Ovary (tissue), 10 donors: Measurements from ENCODE around the gene PMFBP1. TPM values are rescaled to one million over a fixed set of nuclear protein-coding genes. Genes with fewer than 3 reads are reported as not detected.

Experiments
- DNase-seq, 5 donors: peaks; one replicate each; pipeline ENCODE4 v3.0.0-alpha.2; 2019 to 2020
- H3K27ac ChIP-seq, 2 donors: fragments of 200-600 bp; one replicate each; pipeline versions ENCODE4 v1.5.1 to v1.8.0; 2019 to 2022
- H3K27me3 ChIP-seq: fragments of 200-600 bp; one replicate; pipeline ENCODE4 v1.8.0; 2022
- H3K36me3 ChIP-seq: fragments of 200-600 bp; sonication (generic); one replicate; pipeline ENCODE4 v1.5.1; 2019
- H3K4me1 ChIP-seq: one replicate; pipeline ENCODE4 v1.8.1; 2013; ENCODE audit warnings: mild to moderate bottlenecking, moderate library complexity; ENCODE audit not compliant: insufficient read depth
- H3K4me3 ChIP-seq: fragments of 200-600 bp; sonication (generic); one replicate; pipeline ENCODE4 v1.5.1; 2017
- H3K9me3 ChIP-seq, 2 donors: fragments of 200-600 bp in 1 of 2; sonication (generic) in 1 of 2; one replicate each; pipeline versions ENCODE4 v1.5.1 to v1.8.1; 2013 to 2019; ENCODE audit warnings: mild to moderate bottlenecking in 1 of 2, moderate library complexity in 1 of 2
- EP300 ChIP-seq: sonication (generic); formaldehyde crosslinking; IDR thresholded peaks from one replicate; pipeline ENCODE4 v1.6.1; 2017; ENCODE audit warnings: antibody characterized with exemption
- POLR2A ChIP-seq: fragments of 450-650 bp; IDR thresholded peaks from one replicate; pipeline ENCODE4 v1.6.1; 2017; ENCODE audit warnings: antibody characterized with exemption, mild to moderate bottlenecking, moderate library complexity
- WGBS, 3 donors: extraction: QIAGEN DNeasy Blood & Tissue Kit in 1 of 3; methylation state at CpG; one replicate each; pipeline versions ENCODE4 v1.1.5 to v1.1.7; 2013 to 2017; 5-methylcytosine and 5-hydroxymethylcytosine counted together
- intact Hi-C, 4 donors: fragments of 100-400 bp; cut with DNase I; formaldehyde crosslinking; loops; one replicate each; pipeline versions ENCODE4 v1.11.0 to v1.15.1; 2022 to 2023
- long read RNA-seq, 3 donors: library from polyadenylated mRNA in 2 of 3; unstranded in 2 of 3; transcript quantifications; one replicate each; pipeline ENCODE4 v2.0.0 and lab custom pipeline, GENCODE V29; 2021 to 2026
- polyA plus RNA-seq, 2 donors: library from polyadenylated mRNA; stranded (reverse); fragments of 200-250 nt in 1 of 2; fragments of 350-450 nt in 1 of 2; fragmentation: Illumina TruSeq in 1 of 2; extraction: RNeasy Lipid Tissue Mini Kit (QIAGEN cat#74804) in 1 of 2; gene quantifications; one replicate each; pipeline ENCODE4 v1.2.3, GENCODE V29; 2013 to 2014
- total RNA-seq, 7 donors: library from RNA; depleted of rRNA in 2 of 7; stranded (reverse); fragments of >200 nt in 2 of 7; fragmentation: NEBNext Ultra II Directional in 3 of 7; extraction: Animal tissue kit (Norgen Biotek cat#: 25700) in 3 of 7; gene quantifications; one replicate each; pipeline versions ENCODE4 v1.1.0 to v1.2.4, GENCODE V29; 2016 to 2023
- TF ChIP-seq, protein P1 (sequence below), 3 donors: fragments of 450-650 bp in 2 of 3; fragments of 200-600 bp in 1 of 3; IDR thresholded peaks; one replicate each; pipeline versions ENCODE4 v1.5.1 to v1.8.0; 2016 to 2022; ENCODE audit warnings: antibody characterized with exemption in 3 of 3, mild to moderate bottlenecking in 1 of 3
- donor health status: DM: no; HTN: no; CAD: no; lungs with moderate emphysema.
- donor health status: DM: no; HTN: no; CAD: no.
- donor health status: Bipolar disorder and iron deficiency.
- donor health status: DM: yes; HTN: yes; CAD: no.
- donor health status: DM: no; HTN: no; CAD: no.
- donor health status: DM: yes; HTN: yes; CAD: no.

The PMFBP1 gene, protein sequence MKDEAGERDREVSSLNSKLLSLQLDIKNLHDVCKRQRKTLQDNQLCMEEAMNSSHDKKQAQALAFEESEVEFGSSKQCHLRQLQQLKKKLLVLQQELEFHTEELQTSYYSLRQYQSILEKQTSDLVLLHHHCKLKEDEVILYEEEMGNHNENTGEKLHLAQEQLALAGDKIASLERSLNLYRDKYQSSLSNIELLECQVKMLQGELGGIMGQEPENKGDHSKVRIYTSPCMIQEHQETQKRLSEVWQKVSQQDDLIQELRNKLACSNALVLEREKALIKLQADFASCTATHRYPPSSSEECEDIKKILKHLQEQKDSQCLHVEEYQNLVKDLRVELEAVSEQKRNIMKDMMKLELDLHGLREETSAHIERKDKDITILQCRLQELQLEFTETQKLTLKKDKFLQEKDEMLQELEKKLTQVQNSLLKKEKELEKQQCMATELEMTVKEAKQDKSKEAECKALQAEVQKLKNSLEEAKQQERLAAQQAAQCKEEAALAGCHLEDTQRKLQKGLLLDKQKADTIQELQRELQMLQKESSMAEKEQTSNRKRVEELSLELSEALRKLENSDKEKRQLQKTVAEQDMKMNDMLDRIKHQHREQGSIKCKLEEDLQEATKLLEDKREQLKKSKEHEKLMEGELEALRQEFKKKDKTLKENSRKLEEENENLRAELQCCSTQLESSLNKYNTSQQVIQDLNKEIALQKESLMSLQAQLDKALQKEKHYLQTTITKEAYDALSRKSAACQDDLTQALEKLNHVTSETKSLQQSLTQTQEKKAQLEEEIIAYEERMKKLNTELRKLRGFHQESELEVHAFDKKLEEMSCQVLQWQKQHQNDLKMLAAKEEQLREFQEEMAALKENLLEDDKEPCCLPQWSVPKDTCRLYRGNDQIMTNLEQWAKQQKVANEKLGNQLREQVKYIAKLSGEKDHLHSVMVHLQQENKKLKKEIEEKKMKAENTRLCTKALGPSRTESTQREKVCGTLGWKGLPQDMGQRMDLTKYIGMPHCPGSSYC
- total RNA-seq (1 to 10 TPM in 1 of 7 donors, under 1 TPM in 6; 0.12 to 1.7 (median 0.69) TPM), polyA plus RNA-seq (under 1 TPM; 0.13 to 0.45 TPM)
- long read RNA-seq, donor 1, partial matches to known transcripts, result 1 of 2 reads
- long read RNA-seq, donor 1, other reads (novel, unspliced or antisense), result 1 of 2 reads
- long read RNA-seq, donor 2, result 0 reads
- long read RNA-seq, donor 3, partial matches to known transcripts, result 1 of 2 reads
- long read RNA-seq, donor 3, other reads (novel, unspliced or antisense), result 1 of 2 reads

DNA sequence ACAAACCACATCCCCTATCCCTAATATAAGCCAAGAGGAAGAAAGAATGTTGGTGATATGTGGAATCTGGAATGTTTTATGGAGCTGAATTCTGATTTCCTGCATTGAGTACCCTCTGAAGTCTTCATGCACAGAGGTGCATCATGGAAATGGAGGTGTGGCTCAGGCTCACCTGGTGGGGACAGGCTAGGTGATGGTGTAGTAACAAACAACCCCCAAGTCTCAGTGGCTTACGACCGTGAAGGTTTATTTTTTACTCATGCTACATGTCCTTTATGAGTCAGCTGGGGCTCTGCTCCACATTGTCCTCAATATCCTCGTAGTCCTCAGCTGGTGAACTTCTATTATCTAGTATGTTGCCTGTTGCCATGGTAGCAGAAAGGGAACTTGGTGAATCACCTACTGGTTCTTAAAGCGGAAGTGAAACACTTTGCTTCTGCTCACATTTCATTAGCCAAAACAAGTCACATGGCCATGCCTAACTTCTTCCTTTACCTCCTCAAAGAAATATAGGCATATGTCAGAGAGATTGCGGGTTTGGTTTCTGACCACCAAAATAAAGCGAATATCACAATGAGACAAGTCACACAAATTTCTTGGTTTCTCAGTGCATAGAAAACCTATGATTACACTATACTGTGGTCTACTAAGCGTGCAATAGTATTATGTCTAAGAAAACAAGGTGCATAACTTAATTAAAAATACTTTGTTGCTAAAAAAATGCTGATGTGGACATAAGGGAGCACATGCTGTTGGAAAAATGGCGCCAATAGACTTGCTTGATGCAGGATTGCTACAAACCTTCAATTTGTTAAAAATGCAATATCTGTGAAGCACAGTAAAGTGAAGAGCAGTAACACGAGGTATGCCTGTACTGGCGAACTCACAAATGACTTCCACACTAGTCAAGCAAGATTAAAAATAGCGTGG is at the start of gene PMFBP1:
Gene PMFBP1 (minus strand): TSS at position 51 of the 930 bp plus-strand sequence. CDS start 947 bp downstream, outside the sequence.
- H3K36me3 ChIP-seq, result no peaks in the 10 kb centered on the region
- H3K4me3 ChIP-seq, result no peak within 1 kb of the TSS
- WGBS, 3 donors, result 78 to 82% (median 80%) methylated on average over 11 of the region's 11 CpGs
- no peaks in the 10 kb centered on the region for H3K27me3 ChIP-seq
- peaks cover 0 to 4% of the 10 kb centered on the region in 2 donors for H3K9me3 ChIP-seq
- no peak for DNase-seq
- H3K4me1 ChIP-seq, result no peaks in the 10 kb centered on the region
- intact Hi-C loops, result no loop called here
- H3K27ac ChIP-seq, result no peak within 1 kb of the TSS
- TF ChIP-seq EP300 (no peak), POLR2A (no peak)
- TF ChIP-seq, protein P1, sequence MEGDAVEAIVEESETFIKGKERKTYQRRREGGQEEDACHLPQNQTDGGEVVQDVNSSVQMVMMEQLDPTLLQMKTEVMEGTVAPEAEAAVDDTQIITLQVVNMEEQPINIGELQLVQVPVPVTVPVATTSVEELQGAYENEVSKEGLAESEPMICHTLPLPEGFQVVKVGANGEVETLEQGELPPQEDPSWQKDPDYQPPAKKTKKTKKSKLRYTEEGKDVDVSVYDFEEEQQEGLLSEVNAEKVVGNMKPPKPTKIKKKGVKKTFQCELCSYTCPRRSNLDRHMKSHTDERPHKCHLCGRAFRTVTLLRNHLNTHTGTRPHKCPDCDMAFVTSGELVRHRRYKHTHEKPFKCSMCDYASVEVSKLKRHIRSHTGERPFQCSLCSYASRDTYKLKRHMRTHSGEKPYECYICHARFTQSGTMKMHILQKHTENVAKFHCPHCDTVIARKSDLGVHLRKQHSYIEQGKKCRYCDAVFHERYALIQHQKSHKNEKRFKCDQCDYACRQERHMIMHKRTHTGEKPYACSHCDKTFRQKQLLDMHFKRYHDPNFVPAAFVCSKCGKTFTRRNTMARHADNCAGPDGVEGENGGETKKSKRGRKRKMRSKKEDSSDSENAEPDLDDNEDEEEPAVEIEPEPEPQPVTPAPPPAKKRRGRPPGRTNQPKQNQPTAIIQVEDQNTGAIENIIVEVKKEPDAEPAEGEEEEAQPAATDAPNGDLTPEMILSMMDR (IDR thresholded peaks at IDR 0.05), result no peak

DNA sequence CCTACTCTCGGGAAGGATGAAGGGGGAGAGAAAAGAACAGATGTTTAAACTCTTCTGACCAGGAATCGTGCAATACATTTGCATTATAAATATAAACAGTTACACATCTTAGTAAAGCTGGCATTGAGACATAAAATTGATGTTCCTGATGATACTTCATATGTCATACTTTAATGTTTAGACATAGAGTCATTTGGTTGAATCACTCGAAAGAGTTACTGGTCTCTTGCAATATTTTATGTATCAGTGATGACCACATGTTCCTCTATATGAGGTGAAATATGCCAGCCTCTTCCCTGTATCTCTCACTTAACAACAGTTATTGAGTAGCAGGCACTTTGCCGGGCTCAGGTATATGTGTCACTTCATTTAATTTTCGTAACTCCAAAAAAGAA is 49.7 kb upstream of the PMFBP1 start:
- no peak for DNase-seq
- Histone ChIP-seq H3K27ac (no peak overlapping the region), H3K9me3 (no peaks in the 10 kb centered on the region), H3K4me3 (no peak overlapping the region), H3K36me3 (no peaks in the 10 kb centered on the region), H3K4me1 (no peaks in the 10 kb centered on the region), H3K27me3 (no peaks in the 10 kb centered on the region)
- WGBS, 3 donors, result 48 to 54% (median 49%) methylated on average over 5 of the region's 5 CpGs
- intact Hi-C loops, result no loop called here
- TF ChIP-seq, protein P1 (IDR thresholded peaks at IDR 0.05), result no peak
- no peak for TF ChIP-seq EP300
- TF ChIP-seq POLR2A, result no peak

DNA sequence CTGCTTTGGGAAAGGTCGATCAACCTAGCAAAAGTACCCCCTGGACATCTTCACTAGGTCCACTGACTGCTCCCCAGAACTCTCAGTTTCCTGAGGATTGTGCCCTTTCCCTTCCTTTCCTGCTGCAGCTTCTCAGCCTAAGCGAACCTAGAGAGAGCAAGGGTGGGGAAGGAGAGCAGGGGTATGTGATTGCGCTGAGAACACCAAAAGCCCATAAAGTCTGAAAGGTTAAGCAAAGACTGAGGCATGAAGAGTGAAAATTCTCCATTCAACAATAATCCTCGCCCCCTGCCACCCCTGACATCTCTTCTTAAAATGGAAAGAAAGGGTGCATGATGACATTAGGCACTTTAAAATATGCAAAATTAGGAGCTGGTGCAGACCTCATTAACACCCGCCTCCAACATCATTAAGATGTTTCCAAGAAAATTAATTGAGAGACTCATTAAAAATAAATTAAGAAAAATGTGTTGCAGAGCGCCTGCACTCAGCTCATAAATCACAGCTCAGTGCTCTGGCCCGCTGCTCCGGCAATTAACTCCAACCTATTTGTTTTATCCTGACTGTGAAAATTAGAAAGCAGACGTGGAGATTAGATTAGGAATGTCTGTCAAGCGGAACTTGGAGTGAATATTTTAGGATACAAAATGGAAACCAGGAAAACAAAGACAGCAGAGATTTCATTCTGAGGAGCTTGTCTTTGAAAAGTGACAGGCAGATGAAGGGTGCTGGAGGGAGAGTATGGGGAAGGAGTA is 49.1 kb upstream of the PMFBP1 start:
- Histone ChIP-seq H3K4me1 (no peaks in the 10 kb centered on the region), H3K36me3 (no peaks in the 10 kb centered on the region), H3K9me3 (no peaks in the 10 kb centered on the region), H3K4me3 (no peak overlapping the region), H3K27ac (no peak overlapping the region), H3K27me3 (no peaks in the 10 kb centered on the region)
- WGBS, 3 donors, result 38 to 49% (median 42%) methylated on average over 10 of the region's 10 CpGs
- intact Hi-C loops, result no loop called here
- no peak for DNase-seq
- TF ChIP-seq, protein P1 (IDR thresholded peaks at IDR 0.05), result no peak
- TF ChIP-seq POLR2A (no peak), EP300 (no peak)
